ENCODE data around the gene IGF2R.
"Not testable (repeated sequence)": the region's sequence is repeated elsewhere in the genome, so short reads cannot be mapped to it uniquely, and the experiment has no call there.

Gene IGF2R, protein sequence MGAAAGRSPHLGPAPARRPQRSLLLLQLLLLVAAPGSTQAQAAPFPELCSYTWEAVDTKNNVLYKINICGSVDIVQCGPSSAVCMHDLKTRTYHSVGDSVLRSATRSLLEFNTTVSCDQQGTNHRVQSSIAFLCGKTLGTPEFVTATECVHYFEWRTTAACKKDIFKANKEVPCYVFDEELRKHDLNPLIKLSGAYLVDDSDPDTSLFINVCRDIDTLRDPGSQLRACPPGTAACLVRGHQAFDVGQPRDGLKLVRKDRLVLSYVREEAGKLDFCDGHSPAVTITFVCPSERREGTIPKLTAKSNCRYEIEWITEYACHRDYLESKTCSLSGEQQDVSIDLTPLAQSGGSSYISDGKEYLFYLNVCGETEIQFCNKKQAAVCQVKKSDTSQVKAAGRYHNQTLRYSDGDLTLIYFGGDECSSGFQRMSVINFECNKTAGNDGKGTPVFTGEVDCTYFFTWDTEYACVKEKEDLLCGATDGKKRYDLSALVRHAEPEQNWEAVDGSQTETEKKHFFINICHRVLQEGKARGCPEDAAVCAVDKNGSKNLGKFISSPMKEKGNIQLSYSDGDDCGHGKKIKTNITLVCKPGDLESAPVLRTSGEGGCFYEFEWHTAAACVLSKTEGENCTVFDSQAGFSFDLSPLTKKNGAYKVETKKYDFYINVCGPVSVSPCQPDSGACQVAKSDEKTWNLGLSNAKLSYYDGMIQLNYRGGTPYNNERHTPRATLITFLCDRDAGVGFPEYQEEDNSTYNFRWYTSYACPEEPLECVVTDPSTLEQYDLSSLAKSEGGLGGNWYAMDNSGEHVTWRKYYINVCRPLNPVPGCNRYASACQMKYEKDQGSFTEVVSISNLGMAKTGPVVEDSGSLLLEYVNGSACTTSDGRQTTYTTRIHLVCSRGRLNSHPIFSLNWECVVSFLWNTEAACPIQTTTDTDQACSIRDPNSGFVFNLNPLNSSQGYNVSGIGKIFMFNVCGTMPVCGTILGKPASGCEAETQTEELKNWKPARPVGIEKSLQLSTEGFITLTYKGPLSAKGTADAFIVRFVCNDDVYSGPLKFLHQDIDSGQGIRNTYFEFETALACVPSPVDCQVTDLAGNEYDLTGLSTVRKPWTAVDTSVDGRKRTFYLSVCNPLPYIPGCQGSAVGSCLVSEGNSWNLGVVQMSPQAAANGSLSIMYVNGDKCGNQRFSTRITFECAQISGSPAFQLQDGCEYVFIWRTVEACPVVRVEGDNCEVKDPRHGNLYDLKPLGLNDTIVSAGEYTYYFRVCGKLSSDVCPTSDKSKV (N-terminal part only)

DNA sequence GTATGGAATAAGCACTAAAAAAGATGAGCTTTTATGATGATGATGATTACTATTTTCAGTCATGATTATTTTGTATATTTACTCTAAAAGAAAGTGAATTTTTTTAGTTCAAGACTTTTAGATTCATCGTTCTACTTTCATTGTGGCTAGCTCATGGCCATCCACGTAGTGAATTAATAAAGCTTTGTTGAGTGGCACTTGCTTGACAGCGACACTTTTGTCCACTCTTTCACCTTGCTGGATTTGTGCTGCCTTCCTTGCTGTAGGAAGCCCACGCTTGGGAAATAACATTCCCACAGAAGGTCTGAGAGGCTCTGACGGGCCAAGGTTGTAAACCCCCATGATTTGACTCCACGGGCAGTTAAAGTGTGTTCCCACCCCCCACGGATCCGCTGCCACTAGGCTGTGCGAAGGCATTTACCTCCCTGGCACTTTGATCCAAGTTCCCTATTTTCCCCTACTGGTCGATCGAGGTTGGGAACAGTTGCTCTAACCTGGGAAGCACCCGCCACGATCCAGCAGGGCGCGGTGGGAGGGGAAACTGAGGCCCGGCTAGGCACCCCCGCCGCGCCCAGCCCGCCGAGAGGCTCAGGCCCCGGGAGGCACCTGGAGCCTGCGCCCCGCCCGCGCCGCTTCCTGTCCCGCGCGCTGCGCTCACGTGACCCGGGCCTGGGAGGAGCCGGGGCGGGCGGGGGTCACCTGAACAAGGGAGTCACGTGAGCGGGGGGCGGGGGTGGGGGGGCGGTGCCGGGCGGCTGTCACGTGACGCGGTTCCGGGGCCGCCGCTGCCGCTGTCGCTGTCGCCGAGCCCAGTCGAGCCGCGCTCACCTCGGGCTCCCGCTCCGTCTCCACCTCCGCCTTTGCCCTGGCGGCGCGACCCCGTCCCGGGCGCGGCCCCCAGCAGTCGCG lies at the start of gene IGF2R:
Gene IGF2R (plus strand): TSS at position 788 of the 909 bp plus-strand sequence. CDS start 165 bp downstream, outside the sequence.
- DNase-seq: peak; percentile 46

GRCh38 chr6:159919800-159920199 lies 49.1 kb upstream of the IGF2R start:
- no peak for DNase-seq

DNA sequence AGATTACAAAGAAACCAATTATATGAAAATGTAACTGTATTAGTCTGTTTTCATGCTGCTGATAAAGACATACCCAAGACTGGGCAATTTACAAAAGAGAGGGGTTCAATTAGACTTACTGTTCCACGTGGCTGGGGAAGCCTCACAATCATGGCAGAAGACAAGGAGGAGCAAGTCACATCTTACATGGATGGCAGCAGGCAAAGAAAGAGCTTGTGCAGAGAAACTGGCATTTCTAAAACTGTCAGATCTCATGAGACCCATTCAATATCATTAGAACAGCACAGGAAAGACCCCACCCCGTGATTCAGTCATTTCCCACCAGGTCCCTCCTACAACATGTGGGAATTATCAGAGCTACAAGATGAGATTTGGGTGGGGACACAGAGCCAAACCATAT lies 44.7 kb upstream of the IGF2R start:
- not testable (repeated sequence) for DNase-seq

- no peak for DNase-seq
Measured at GRCh38 chr6:159926542-159927203, 42.2 kb upstream of the IGF2R start.

DNA sequence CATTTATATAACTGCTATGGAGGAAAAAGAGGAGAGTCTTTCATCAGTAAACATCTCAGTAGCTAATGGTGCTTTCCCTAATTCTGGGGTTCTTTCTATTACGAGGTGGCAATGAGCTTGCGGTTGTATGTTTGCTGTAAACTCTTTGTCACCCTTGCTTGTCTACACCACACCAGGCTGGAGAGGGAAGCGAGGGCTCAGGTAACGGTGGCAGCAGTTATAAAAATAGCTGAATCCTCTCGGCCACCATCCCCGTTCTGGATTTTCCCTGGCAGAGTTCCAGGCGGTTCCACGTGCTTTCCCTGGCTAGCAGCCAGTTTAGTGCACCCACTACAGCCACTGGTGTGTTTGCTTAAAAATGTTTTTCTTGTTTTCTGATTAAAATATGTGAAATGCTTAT lies 39.1 kb upstream of the IGF2R start:
- peak; percentile 57 for DNase-seq

GRCh38 chr6:159931112-159931511 lies 37.8 kb upstream of the IGF2R start:
- no peak for DNase-seq

- no peak for DNase-seq
Measured at GRCh38 chr6:159931846-159932245, 37.0 kb upstream of the IGF2R start.

DNA sequence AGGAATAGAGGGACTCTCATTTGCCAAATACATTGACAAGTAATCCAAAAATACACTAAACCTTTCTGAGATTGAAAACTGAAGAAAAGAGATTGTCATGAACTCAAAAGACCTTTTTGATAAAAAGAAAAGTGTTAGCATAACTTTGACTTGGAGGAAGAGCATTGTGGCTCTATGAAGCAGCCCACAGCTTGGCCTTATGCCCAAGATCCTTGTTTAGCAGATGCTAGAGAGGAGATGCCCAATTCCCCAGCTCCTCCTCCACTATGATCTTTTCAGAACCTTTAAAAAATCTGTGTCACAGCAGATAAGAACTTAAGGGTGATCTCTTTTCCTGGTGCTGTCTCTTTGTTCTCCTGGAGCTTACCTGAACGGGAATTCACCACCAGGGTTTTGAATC lies 35.8 kb upstream of the IGF2R start:
- DNase-seq: no peak

DNA sequence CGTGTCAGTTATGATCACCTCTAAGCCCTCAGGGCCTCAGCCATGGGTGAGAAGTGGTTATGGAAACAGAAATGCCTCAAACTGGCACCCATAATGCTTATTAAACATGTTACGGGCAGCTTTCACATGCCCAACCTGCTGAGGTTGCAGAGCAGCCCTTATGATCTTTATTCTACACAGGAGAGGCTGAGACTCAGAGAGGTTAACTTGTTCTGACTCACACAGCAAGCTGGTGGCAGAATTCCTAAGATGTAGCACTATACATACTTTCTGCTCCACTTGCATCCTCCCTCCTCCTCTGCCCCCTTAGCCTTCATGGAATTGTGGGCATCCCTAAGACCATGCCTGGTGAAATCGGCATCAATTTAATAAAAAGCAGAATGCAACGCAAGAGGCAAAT lies 34.7 kb upstream of the IGF2R start:
- DNase-seq: no peak

DNA sequence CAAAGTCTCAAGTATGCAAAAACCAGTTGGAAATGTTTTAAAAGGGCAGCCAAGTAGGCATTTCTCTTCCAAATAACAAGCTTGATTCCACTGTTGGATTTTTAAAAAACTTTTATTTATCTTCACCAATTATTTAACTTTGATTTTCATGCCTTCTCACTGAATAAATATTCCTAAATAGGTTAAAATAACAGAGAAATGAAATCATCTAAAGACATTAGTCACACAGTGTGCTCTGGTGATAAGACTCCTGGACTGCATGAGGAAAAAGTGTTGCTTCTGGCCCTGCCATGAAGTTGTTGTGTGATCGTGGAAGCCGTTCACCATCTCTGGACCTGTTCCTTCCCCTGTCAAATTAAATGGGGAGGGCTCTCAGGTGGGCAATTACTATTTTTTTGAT lies 33.8 kb upstream of the IGF2R start:
- no peak for DNase-seq

- no peak for DNase-seq
Measured at GRCh38 chr6:159935633-159936032, 33.2 kb upstream of the IGF2R start.

GRCh38 chr6:159939591-159940016 lies 29.3 kb upstream of the IGF2R start:
- DNase-seq: no peak

DNA sequence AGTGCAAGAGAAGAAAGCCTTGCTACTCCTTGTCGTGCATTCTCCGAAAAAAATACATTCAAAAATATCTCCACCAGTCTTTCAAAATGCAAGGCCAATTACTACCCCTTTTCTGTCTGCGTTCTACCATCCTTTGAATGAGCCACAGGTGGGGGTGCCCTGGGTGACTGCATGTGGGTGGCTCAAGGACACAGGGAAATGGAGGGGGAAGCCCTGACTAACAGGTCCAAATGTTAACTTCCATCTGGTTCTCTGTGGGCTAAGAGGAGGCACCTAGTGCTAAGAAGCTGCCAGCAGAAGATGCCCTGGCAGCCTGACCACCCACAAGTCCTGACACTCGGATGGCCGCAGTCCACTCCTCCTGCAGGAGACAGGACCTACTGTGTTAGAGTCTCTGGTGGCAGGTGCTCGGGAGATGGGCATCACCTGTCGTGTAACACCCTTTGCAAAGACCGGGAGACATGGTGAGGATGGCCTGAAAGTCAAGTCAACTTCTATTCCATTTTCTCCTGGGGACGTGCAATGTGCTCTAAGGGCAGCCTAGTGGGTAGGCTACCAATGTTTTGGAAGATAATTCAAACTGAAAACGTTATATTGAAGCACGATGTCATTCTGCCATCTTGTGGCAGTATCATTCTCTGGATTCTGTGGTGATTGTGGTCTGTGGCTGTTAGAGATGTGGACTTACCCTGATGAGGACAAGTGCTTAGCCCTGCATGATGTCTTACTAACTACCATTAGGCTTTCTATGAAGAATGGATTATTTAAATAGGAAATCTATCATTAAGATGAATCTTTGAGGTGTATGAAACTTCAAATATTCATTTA lies 27.4 kb upstream of the IGF2R start:
- DNase-seq: no peak

GRCh38 chr6:159943101-159943632 lies 25.7 kb upstream of the IGF2R start:
- DNase-seq: no peak

GRCh38 chr6:159943968-159944598 lies 24.8 kb upstream of the IGF2R start:
- DNase-seq: no peak

DNA sequence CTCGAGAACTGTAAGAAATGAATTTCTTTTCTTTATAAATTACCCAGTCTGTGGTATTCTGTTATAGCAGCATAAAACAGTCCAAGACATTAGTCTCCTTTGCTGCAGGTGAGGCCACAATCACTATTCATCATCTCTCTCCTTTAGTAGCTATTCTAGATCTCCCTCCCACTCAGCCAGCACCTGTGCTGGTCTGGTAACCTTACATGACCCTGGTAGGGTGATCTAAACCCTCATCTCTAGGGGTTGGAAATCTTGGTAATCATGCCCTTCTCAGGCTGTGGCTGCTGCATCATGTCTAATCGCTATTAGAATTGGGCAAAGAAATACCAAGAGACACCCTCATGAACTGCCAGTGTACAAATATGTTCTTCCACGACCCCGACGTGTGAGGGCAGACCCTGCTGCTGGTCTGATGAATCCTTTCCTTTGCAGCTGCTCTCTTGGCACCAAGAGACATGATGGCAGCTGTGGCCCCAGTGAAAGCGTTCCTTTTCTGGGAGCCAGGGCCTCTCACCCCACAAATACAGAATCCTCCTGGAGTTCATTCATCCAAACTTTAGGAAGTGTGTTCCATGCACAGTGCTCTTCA lies 23.0 kb upstream of the IGF2R start:
- DNase-seq: no peak

DNA sequence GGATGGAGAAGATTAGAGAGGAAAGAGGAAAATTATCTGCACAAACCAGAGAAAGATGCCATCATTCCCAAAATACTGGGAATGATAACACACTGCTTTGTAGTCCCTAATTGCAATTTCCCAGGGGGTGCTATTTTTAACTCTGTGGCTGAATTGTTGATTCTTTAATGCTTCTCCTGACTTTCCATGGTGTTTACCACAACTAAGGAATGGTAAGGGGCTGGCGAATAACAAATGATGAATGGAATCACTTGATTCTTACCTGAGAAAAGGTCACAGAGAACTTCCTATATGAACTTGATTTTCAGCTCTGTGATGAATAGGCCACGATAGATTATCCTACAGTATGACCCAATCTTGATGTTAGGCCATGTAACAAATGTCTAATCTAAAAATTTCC lies 22.0 kb upstream of the IGF2R start:
- DNase-seq: no peak

- DNase-seq: no peak
Measured at GRCh38 chr6:159948199-159948598, 20.7 kb upstream of the IGF2R start.

GRCh38 chr6:159951772-159952171 lies 17.1 kb upstream of the IGF2R start:
- no peak for DNase-seq
